ENCODE results near the gene ARL4A. TPM values are rescaled to one million over a fixed set of nuclear protein-coding genes. Genes with fewer than 3 reads are reported as not detected.

ARL4A gene
- total and polyA plus RNA-seq, 9 of the 15 experiments (the other 6 are each of a cell fraction or from before 2014, with no cell fraction given), result 118 to 688 (median 172) TPM

- TF ChIP-seq BCLAF1 (IDR thresholded peaks at IDR 0.05; ENCODE audit: borderline replicate concordance in 1 of 2, control insufficient read depth in 1 of 2, low read depth in 2 of 2, low read length in 1 of 2) (0 out of 4 replicates have a peak, but pooled peaks of 1 of the 2 experiments have one; percentile 75), SAFB (IDR thresholded peaks at IDR 0.05; ENCODE audit: borderline replicate concordance, low read depth, low read length) (peak; percentile 93), ZNF133 (CRISPR knock-in tag; IDR thresholded peaks at IDR 0.05) (no peak), SMARCA5 (IDR thresholded peaks at IDR 0.05) (no peak), E2F3 (CRISPR knock-in tag; IDR thresholded peaks at IDR 0.05) (no peak), PRDM10 (IDR thresholded peaks at IDR 0.05; ENCODE audit: partially characterized antibody) (peak; percentile 69), ZC3H4 (CRISPR knock-in tag; IDR thresholded peaks at IDR 0.05; ENCODE audit: borderline replicate concordance) (no peak), PATZ1 (CRISPR knock-in tag; IDR thresholded peaks at IDR 0.05; ENCODE audit: borderline replicate concordance) (no peak), KAT7 (CRISPR knock-in tag; IDR thresholded peaks at IDR 0.05; ENCODE audit: borderline replicate concordance) (no peak), EZH2 (IDR thresholded peaks at IDR 0.05; ENCODE audit: borderline replicate concordance, low read depth, low read length) (no peak), ID3 (CRISPR knock-in tag; IDR thresholded peaks at IDR 0.05) (no peak), ID3 (tag; IDR thresholded peaks at IDR 0.05) (0 out of 2 replicates have a peak, but pooled peaks have one; percentile 28), CC2D1A (IDR thresholded peaks at IDR 0.05) (peak; percentile 13; the same call in 1 of the 2 replicates), ZBED1 (IDR thresholded peaks at IDR 0.05) (peak; percentile 85; the same call in 1 of the 2 replicates), DMBX1 (CRISPR knock-in tag; IDR thresholded peaks at IDR 0.05; ENCODE audit: borderline replicate concordance) (peak; percentile 46; the same call in 1 of the 2 replicates)
Observed at GRCh38 chr7:12715372-12716133, 28.1 kb downstream of the ARL4A start (continued).
